ENCODE results near the gene SCCPDH.
"Not testable (repeated sequence)": the region's sequence is repeated elsewhere in the genome, so short reads cannot be mapped to it uniquely, and the experiment has no call there.

Gene SCCPDH

DNA sequence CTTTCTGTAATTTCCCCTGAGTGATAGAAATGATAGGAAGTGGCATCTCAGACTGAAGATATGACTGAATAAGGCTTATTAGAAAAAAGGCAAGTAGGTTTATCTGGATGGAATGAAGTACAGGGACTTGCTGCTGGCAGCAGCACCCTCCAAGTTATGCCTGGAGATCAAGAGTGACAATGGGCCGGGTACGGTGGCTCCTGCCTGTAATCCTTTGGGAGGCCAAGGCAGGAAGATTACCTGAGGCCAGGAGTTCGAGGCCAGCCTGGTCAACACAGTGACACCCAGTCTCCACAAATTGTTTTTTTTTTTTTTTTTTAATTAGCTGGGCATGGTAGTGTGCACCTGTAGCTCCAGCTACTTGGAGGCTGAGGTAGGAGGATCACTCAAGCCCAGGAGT, 87.8 kb downstream of the SCCPDH start:
- H3K27me3 ChIP-seq (ENCODE audit: insufficient read depth, poor library complexity, severe bottlenecking) = no peaks in the 10 kb centered on the region
- DNase-seq (ENCODE audit: low read depth in 1 of 2, low spot score in 1 of 2) = no peak
- H3K27ac ChIP-seq (replicated peaks) = no peak overlapping the region
- TF ChIP-seq, protein P1, sequence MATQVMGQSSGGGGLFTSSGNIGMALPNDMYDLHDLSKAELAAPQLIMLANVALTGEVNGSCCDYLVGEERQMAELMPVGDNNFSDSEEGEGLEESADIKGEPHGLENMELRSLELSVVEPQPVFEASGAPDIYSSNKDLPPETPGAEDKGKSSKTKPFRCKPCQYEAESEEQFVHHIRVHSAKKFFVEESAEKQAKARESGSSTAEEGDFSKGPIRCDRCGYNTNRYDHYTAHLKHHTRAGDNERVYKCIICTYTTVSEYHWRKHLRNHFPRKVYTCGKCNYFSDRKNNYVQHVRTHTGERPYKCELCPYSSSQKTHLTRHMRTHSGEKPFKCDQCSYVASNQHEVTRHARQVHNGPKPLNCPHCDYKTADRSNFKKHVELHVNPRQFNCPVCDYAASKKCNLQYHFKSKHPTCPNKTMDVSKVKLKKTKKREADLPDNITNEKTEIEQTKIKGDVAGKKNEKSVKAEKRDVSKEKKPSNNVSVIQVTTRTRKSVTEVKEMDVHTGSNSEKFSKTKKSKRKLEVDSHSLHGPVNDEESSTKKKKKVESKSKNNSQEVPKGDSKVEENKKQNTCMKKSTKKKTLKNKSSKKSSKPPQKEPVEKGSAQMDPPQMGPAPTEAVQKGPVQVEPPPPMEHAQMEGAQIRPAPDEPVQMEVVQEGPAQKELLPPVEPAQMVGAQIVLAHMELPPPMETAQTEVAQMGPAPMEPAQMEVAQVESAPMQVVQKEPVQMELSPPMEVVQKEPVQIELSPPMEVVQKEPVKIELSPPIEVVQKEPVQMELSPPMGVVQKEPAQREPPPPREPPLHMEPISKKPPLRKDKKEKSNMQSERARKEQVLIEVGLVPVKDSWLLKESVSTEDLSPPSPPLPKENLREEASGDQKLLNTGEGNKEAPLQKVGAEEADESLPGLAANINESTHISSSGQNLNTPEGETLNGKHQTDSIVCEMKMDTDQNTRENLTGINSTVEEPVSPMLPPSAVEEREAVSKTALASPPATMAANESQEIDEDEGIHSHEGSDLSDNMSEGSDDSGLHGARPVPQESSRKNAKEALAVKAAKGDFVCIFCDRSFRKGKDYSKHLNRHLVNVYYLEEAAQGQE (IDR thresholded peaks at IDR 0.05; ENCODE audit: insufficient replicate concordance, low read depth) = no peak
- TF ChIP-seq, protein P2, sequence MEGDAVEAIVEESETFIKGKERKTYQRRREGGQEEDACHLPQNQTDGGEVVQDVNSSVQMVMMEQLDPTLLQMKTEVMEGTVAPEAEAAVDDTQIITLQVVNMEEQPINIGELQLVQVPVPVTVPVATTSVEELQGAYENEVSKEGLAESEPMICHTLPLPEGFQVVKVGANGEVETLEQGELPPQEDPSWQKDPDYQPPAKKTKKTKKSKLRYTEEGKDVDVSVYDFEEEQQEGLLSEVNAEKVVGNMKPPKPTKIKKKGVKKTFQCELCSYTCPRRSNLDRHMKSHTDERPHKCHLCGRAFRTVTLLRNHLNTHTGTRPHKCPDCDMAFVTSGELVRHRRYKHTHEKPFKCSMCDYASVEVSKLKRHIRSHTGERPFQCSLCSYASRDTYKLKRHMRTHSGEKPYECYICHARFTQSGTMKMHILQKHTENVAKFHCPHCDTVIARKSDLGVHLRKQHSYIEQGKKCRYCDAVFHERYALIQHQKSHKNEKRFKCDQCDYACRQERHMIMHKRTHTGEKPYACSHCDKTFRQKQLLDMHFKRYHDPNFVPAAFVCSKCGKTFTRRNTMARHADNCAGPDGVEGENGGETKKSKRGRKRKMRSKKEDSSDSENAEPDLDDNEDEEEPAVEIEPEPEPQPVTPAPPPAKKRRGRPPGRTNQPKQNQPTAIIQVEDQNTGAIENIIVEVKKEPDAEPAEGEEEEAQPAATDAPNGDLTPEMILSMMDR (IDR thresholded peaks at IDR 0.05; ENCODE audit: insufficient read depth, low read length) = no peak
- no peak for TF ChIP-seq POLR2AphosphoS5 (IDR thresholded peaks at IDR 0.05; ENCODE audit: low read depth)
- TF ChIP-seq SPI1 (IDR thresholded peaks at IDR 0.05; ENCODE audit: borderline replicate concordance, low read depth) = no peak
- H3K4me3 ChIP-seq (replicated peaks; ENCODE audit: insufficient read depth, low read length) = no peak overlapping the region

DNA sequence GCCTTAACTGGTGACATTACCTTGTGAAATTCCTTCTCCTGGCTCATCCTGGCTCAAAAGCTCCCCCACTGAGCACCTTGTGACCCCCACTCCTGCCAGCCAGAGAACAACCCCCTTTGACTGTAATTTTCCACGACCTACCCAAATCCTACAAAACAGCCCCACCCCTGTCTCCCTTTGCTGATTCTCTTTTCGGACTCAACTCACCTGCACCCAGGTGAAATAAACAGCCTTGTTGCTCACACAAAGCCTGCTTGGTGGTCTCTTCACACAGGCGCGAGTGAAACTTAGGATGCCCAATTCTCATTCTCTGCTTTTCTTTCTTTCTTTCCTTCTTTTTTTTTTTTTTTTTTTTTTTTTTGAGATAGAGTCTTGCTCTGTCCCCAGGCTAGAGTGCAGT, 89.1 kb downstream of the SCCPDH start:
- H3K27me3 ChIP-seq (ENCODE audit: insufficient read depth, poor library complexity, severe bottlenecking); H3K4me3 ChIP-seq (replicated peaks; ENCODE audit: insufficient read depth, low read length); DNase-seq (ENCODE audit: low read depth in 1 of 2, low spot score in 1 of 2); H3K27ac ChIP-seq (replicated peaks): not testable (repeated sequence)

DNA sequence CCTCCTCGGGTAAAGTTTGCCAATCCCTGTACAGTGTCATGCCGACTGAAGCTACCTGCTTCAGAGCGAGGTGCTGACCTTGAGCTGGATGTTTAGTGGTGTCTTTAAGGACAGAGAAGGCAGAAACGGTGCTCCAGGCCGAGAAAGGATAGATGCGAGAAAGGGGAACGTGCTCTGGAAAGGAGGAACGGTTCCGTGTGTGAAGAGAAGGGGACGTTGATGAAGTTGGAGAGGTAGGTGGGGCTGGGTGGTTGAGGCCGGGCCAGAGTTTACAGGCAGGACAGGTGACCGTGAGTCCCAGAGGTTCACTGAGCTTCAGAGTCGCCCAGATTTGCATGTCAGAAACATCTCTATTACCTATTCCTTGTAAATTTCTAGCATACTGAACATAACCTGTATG, 90.7 kb downstream of the SCCPDH start:
- no peak overlapping the region for H3K4me3 ChIP-seq (replicated peaks; ENCODE audit: insufficient read depth, low read length)
- no peaks in the 10 kb centered on the region for H3K27me3 ChIP-seq (ENCODE audit: insufficient read depth, poor library complexity, severe bottlenecking)
- H3K27ac ChIP-seq (replicated peaks) = no peak overlapping the region
- no peak for DNase-seq (ENCODE audit: low read depth in 1 of 2, low spot score in 1 of 2)
- TF ChIP-seq GABPA (IDR thresholded peaks at IDR 0.05; ENCODE audit: low read depth) = no peak
- TF ChIP-seq, protein P2 (IDR thresholded peaks at IDR 0.05; ENCODE audit: insufficient read depth, low read length) = no peak
- TF ChIP-seq, protein P1 (IDR thresholded peaks at IDR 0.05; ENCODE audit: insufficient replicate concordance, low read depth) = no peak
- TF ChIP-seq POLR2AphosphoS5 (IDR thresholded peaks at IDR 0.05; ENCODE audit: low read depth) = no peak
- no peak for TF ChIP-seq SPI1 (IDR thresholded peaks at IDR 0.05; ENCODE audit: borderline replicate concordance, low read depth)

GRCh38 chr1:246815693-246816270, 91.6 kb downstream of the SCCPDH start:
- no peak for DNase-seq (ENCODE audit: low read depth in 1 of 2, low spot score in 1 of 2)
- TF ChIP-seq SPI1 (IDR thresholded peaks at IDR 0.05; ENCODE audit: borderline replicate concordance, low read depth) (no peak), POLR2AphosphoS5 (IDR thresholded peaks at IDR 0.05; ENCODE audit: low read depth) (no peak), GABPA (IDR thresholded peaks at IDR 0.05; ENCODE audit: low read depth) (no peak)
- TF ChIP-seq, protein P2 (IDR thresholded peaks at IDR 0.05; ENCODE audit: insufficient read depth, low read length) = no peak
- TF ChIP-seq, protein P1 (IDR thresholded peaks at IDR 0.05; ENCODE audit: insufficient replicate concordance, low read depth) = no peak
- no peaks in the 10 kb centered on the region for H3K27me3 ChIP-seq (ENCODE audit: insufficient read depth, poor library complexity, severe bottlenecking)
- H3K27ac ChIP-seq (replicated peaks) = no peak overlapping the region
- H3K4me3 ChIP-seq (replicated peaks; ENCODE audit: insufficient read depth, low read length) = no peak overlapping the region

All from HL-60 (cell line).